HL-60 (cell line): Measurements from ENCODE around the gene EVC.

Experiments used
- CTCF ChIP-seq: IDR thresholded peaks from one replicate; pipeline ENCODE4 v1.5.1; 2011; ENCODE audit warnings: low read length, control low read depth, inconsistent platforms; ENCODE audit not compliant: insufficient read depth
- GABPA ChIP-seq: IDR thresholded peaks from 2 replicates; pipeline ENCODE4 v1.6.1; 2012; ENCODE audit warnings: low read depth
- POLR2AphosphoS5 ChIP-seq: IDR thresholded peaks from 2 replicates; pipeline ENCODE4 v1.6.1; 2012; ENCODE audit warnings: low read depth
- REST ChIP-seq: IDR thresholded peaks from 2 replicates; pipeline ENCODE4 v1.6.1; 2012; ENCODE audit warnings: low read depth; ENCODE audit not compliant: insufficient replicate concordance
- SPI1 ChIP-seq: IDR thresholded peaks from 2 replicates; pipeline ENCODE4 v1.6.1; 2012; ENCODE audit warnings: low read depth, mild to moderate bottlenecking, borderline replicate concordance

GRCh38 chr4:5800496-5800895 is 89.5 kb downstream of the EVC start:
- no peak for TF ChIP-seq CTCF
- TF ChIP-seq POLR2AphosphoS5, result no peak
- TF ChIP-seq GABPA, result no peak
- no peak for TF ChIP-seq REST
- TF ChIP-seq SPI1, result no peak
